SW480 (cell line): ENCODE measurements around the gene LEMD1.
"Not testable (repeated sequence)": the region's sequence is repeated elsewhere in the genome, so short reads cannot be mapped to it uniquely, and the experiment has no call there.

Experiments
- DNase-seq: peaks from one replicate; pipeline ENCODE4 v3.0.0-alpha.2; 2016; ENCODE audit warnings: low spot score

Gene LEMD1

GRCh38 chr1:205446828-205447227, 25.0 kb upstream of the LEMD1 start:
- no peak for DNase-seq

- no peak for DNase-seq
Measured at GRCh38 chr1:205445646-205445935, 23.7 kb upstream of the LEMD1 start.

GRCh38 chr1:205444931-205445645, 23.2 kb upstream of the LEMD1 start:
- DNase-seq: peak; percentile 72

- DNase-seq: no peak
Measured at GRCh38 chr1:205444300-205444930, 22.6 kb upstream of the LEMD1 start.

- no peak for DNase-seq
Measured at GRCh38 chr1:205443585-205444299, 21.9 kb upstream of the LEMD1 start.

- peak; percentile 68 for DNase-seq
Measured at GRCh38 chr1:205442051-205442725, 20.3 kb upstream of the LEMD1 start.

- no peak for DNase-seq
Measured at GRCh38 chr1:205441716-205442050, 19.8 kb upstream of the LEMD1 start.

GRCh38 chr1:205441318-205441633, 19.4 kb upstream of the LEMD1 start:
- no peak for DNase-seq

GRCh38 chr1:205440476-205441317, 18.8 kb upstream of the LEMD1 start:
- DNase-seq: peak; percentile 99

- DNase-seq: no peak
Measured at GRCh38 chr1:205440121-205440475, 18.2 kb upstream of the LEMD1 start.

- no peak for DNase-seq
Measured at GRCh38 chr1:205438213-205439158, 16.6 kb upstream of the LEMD1 start.

GRCh38 chr1:205437570-205437969, 15.7 kb upstream of the LEMD1 start:
- DNase-seq: no peak

- DNase-seq: no peak
Measured at GRCh38 chr1:205436776-205437410, 15.0 kb upstream of the LEMD1 start.

GRCh38 chr1:205435578-205436573, 14.0 kb upstream of the LEMD1 start:
- DNase-seq: no peak

GRCh38 chr1:205434738-205435137, 12.9 kb upstream of the LEMD1 start:
- DNase-seq: no peak

GRCh38 chr1:205432692-205433091, 10.8 kb upstream of the LEMD1 start:
- not testable (repeated sequence) for DNase-seq

GRCh38 chr1:205432116-205432515, 10.3 kb upstream of the LEMD1 start:
- DNase-seq: no peak

- DNase-seq: no peak
Measured at GRCh38 chr1:205430696-205431305, 8.9 kb upstream of the LEMD1 start.
